HepG2 (cell line): ENCODE results near the gene GANC. TPM values are rescaled to one million over a fixed set of nuclear protein-coding genes. Genes with fewer than 3 reads are reported as not detected.

Source experiments
- BORCS8-MEF2B ChIP-seq: sonication (generic); formaldehyde crosslinking; IDR thresholded peaks from 2 replicates; pipeline ENCODE4 v1.8.0; 2022; ENCODE audit warnings: mild to moderate bottlenecking, missing genetic modification reagents
- CTCF ChIP-seq: sonication (generic); formaldehyde crosslinking; IDR thresholded peaks from 2 replicates; pipeline ENCODE4 v1.5.0; 2020; ENCODE audit warnings: mild to moderate bottlenecking, missing genetic modification reagents, moderate library complexity
- DNMT3B ChIP-seq: conservative IDR thresholded peaks from 2 replicates; pipeline ENCODE4 v1.6.1; 2016; ENCODE audit warnings: missing biosample characterization, control low read depth
- GATA4 ChIP-seq: sonication (generic); IDR thresholded peaks from 2 replicates; pipeline ENCODE4 v1.6.1; 2016; ENCODE audit warnings: antibody characterized with exemption, low read depth, borderline replicate concordance
- HMG20A ChIP-seq: IDR thresholded peaks from 2 replicates; pipeline ENCODE4 v1.6.1; 2016; ENCODE audit warnings: borderline replicate concordance
- JUND ChIP-seq: sonication (generic); formaldehyde crosslinking; IDR thresholded peaks from 2 replicates; pipeline ENCODE4 v1.8.0; 2022; ENCODE audit warnings: mild to moderate bottlenecking, missing genetic modification reagents
- MEIS1 ChIP-seq: sonication (generic); formaldehyde crosslinking; IDR thresholded peaks from 2 replicates; pipeline ENCODE4 v1.9.0; 2021; ENCODE audit warnings: mild to moderate bottlenecking, missing genetic modification reagents, moderate library complexity, borderline replicate concordance
- NFIC ChIP-seq: IDR thresholded peaks from 2 replicates; pipeline ENCODE4 v1.6.1; 2012; ENCODE audit warnings: mild to moderate bottlenecking, low read length, inconsistent platforms
- NR3C1 ChIP-seq: sonication (generic); formaldehyde crosslinking; IDR thresholded peaks from 2 replicates; pipeline ENCODE4 v1.4.0; 2020; ENCODE audit warnings: missing genetic modification reagents
- PCBP2 ChIP-seq: fragments of 200-400 bp; formaldehyde crosslinking; optimal IDR thresholded peaks from 2 replicates; pipeline ENCODE3; 2018; ENCODE audit warnings: low read length, low read depth; ENCODE audit not compliant: poor library complexity, severe bottlenecking
- RERE ChIP-seq: IDR thresholded peaks from 2 replicates; pipeline ENCODE4 v1.6.1; 2016; ENCODE audit warnings: low read depth, missing genetic modification reagents, missing compliant biosample characterization
- SALL1 ChIP-seq: sonication (generic); formaldehyde crosslinking; IDR thresholded peaks from 2 replicates; pipeline ENCODE4 v1.8.0; 2022; ENCODE audit warnings: mild to moderate bottlenecking, missing genetic modification reagents
- USF2 ChIP-seq, 2 experiments: sonication (generic) in 1 of 2; formaldehyde crosslinking in 1 of 2; IDR thresholded peaks; 2 replicates each; pipeline versions ENCODE4 v1.5.1 to v1.6.1; 2011 to 2020; ENCODE audit warnings: borderline replicate concordance in 1 of 2, low read depth in 1 of 2, low read length in 1 of 2, mild to moderate bottlenecking in 1 of 2, missing genetic modification reagents in 1 of 2, moderate library complexity in 1 of 2
- ZFP37 ChIP-seq: sonication (generic); formaldehyde crosslinking; IDR thresholded peaks from 2 replicates; pipeline ENCODE4 v1.4.0; 2020; ENCODE audit warnings: missing genetic modification reagents, borderline replicate concordance
- ZFYVE20 ChIP-seq: sonication (generic); formaldehyde crosslinking; IDR thresholded peaks from 2 replicates; pipeline ENCODE4 v1.8.0; 2023; ENCODE audit warnings: low read depth, mild to moderate bottlenecking, moderate library complexity, missing genetic modification reagents, borderline replicate concordance
- ZGPAT ChIP-seq: IDR thresholded peaks from 2 replicates; pipeline ENCODE4 v1.6.1; 2016; ENCODE audit warnings: mild to moderate bottlenecking
- ZNF331 ChIP-seq: sonication (generic); formaldehyde crosslinking; IDR thresholded peaks from 2 replicates; pipeline ENCODE4 v1.4.0; 2020; ENCODE audit warnings: missing genetic modification reagents
- ZSCAN25 ChIP-seq: sonication (generic); formaldehyde crosslinking; IDR thresholded peaks from 2 replicates; pipeline ENCODE4 v1.8.0; 2022; ENCODE audit warnings: mild to moderate bottlenecking, missing genetic modification reagents
- polyA plus RNA-seq, 8 experiments: library from polyadenylated mRNA; depleted of rRNA in 3 of 8; stranded (reverse) in 7 of 8; unstranded in 1 of 8; fragments of >200 nt; fragmentation: Illumina TruSeq in 4 of 8; extraction: Trizol in 4 of 8; gene quantifications; 2 replicates each; pipeline versions ENCODE4 v1.2.1 to v1.2.3, GENCODE V29; 2011 to 2016; ENCODE audit warnings: low read depth in 4 of 8, missing spikeins in 1 of 8, mixed read lengths in 1 of 8; ENCODE audit not compliant: insufficient read depth in 1 of 8
- total RNA-seq, 5 experiments: library from RNA; depleted of rRNA; stranded (reverse); fragments of >200 nt; fragmentation: Illumina TruSeq; extraction: Trizol; gene quantifications; 2 replicates each; pipeline ENCODE4 v1.2.3, GENCODE V29; 2016; ENCODE audit warnings: low read depth in 1 of 5

The GANC gene
- total and polyA plus RNA-seq, 2 of the 13 experiments (the other 11 are each of a cell fraction or from before 2014, with no cell fraction given): 17.0 to 21.0 TPM

GRCh38 chr15:42392309-42393024, 119.5 kb downstream of the GANC start (continued):
- TF ChIP-seq ZGPAT (CRISPR knock-in tag) (peak; percentile 95), GATA4 (peak; percentile 30; the same call in 1 of the 2 replicates), JUND (CRISPR knock-in tag) (peak; percentile 90), BORCS8-MEF2B (CRISPR knock-in tag) (peak; percentile 71), MEIS1 (CRISPR knock-in tag) (peak; percentile 39), DNMT3B (CRISPR knock-in tag) (0 out of 2 replicates have a peak, but pooled peaks have one; percentile 39), ZSCAN25 (CRISPR knock-in tag) (peak; percentile 70; the same call in 1 of the 2 replicates), CTCF (peak; percentile 38; the same call in 1 of the 2 replicates), ZNF331 (peak; percentile 92), USF2 (IDR thresholded peaks at IDR 0.05; ENCODE audit: low read depth, low read length) (0 out of 2 replicates have a peak, but pooled peaks have one; percentile 32), USF2 (CRISPR knock-in tag; IDR thresholded peaks at IDR 0.05; ENCODE audit: borderline replicate concordance) (peak; percentile 70; the same call in 1 of the 2 replicates), HMG20A (peak; percentile 79), PCBP2 (no peak), NR3C1 (no peak), NFIC (no peak), ZFYVE20 (CRISPR knock-in tag) (no peak), SALL1 (peak; percentile 95), ZFP37 (0 out of 2 replicates have a peak, but pooled peaks have one; percentile 34), RERE (CRISPR knock-in tag) (peak; percentile 56; the same call in 1 of the 2 replicates)
